Ovary (tissue), 9 donors: ENCODE data around the gene ATP13A3. TPM values are rescaled to one million over a fixed set of nuclear protein-coding genes. Genes with fewer than 3 reads are reported as not detected.
"Not testable (repeated sequence)": the region's sequence is repeated elsewhere in the genome, so short reads cannot be mapped to it uniquely, and the experiment has no call there.

Source experiments
- DNase-seq, 5 donors: peaks; one replicate each; pipeline ENCODE4 v3.0.0-alpha.2; 2019 to 2020
- H3K27ac ChIP-seq, 2 donors: fragments of 200-600 bp; one replicate each; pipeline versions ENCODE4 v1.5.1 to v1.8.0; 2019 to 2022
- H3K27me3 ChIP-seq: fragments of 200-600 bp; one replicate; pipeline ENCODE4 v1.8.0; 2022
- H3K36me3 ChIP-seq: fragments of 200-600 bp; sonication (generic); one replicate; pipeline ENCODE4 v1.5.1; 2019
- H3K4me1 ChIP-seq: one replicate; pipeline ENCODE4 v1.8.1; 2013; ENCODE audit warnings: mild to moderate bottlenecking, moderate library complexity; ENCODE audit not compliant: insufficient read depth
- H3K4me3 ChIP-seq: fragments of 200-600 bp; sonication (generic); one replicate; pipeline ENCODE4 v1.5.1; 2017
- H3K9me3 ChIP-seq, 2 donors: fragments of 200-600 bp in 1 of 2; sonication (generic) in 1 of 2; one replicate each; pipeline versions ENCODE4 v1.5.1 to v1.8.1; 2013 to 2019; ENCODE audit warnings: mild to moderate bottlenecking in 1 of 2, moderate library complexity in 1 of 2
- CTCF ChIP-seq, 3 donors: fragments of 450-650 bp in 2 of 3; fragments of 200-600 bp in 1 of 3; IDR thresholded peaks; one replicate each; pipeline versions ENCODE4 v1.5.1 to v1.8.0; 2016 to 2022; ENCODE audit warnings: antibody characterized with exemption in 3 of 3, mild to moderate bottlenecking in 1 of 3
- EP300 ChIP-seq: sonication (generic); formaldehyde crosslinking; IDR thresholded peaks from one replicate; pipeline ENCODE4 v1.6.1; 2017; ENCODE audit warnings: antibody characterized with exemption
- POLR2A ChIP-seq: fragments of 450-650 bp; IDR thresholded peaks from one replicate; pipeline ENCODE4 v1.6.1; 2017; ENCODE audit warnings: antibody characterized with exemption, mild to moderate bottlenecking, moderate library complexity
- WGBS, 3 donors: extraction: QIAGEN DNeasy Blood & Tissue Kit in 1 of 3; methylation state at CpG; one replicate each; pipeline versions ENCODE4 v1.1.5 to v1.1.7; 2013 to 2017; 5-methylcytosine and 5-hydroxymethylcytosine counted together
- intact Hi-C, 4 donors: fragments of 100-400 bp; cut with DNase I; formaldehyde crosslinking; loops; one replicate each; pipeline versions ENCODE4 v1.11.0 to v1.15.1; 2022 to 2023
- polyA plus RNA-seq, 2 donors: library from polyadenylated mRNA; stranded (reverse); fragments of 200-250 nt in 1 of 2; fragments of 350-450 nt in 1 of 2; fragmentation: Illumina TruSeq in 1 of 2; extraction: RNeasy Lipid Tissue Mini Kit (QIAGEN cat#74804) in 1 of 2; gene quantifications; one replicate each; pipeline ENCODE4 v1.2.3, GENCODE V29; 2013 to 2014
- total RNA-seq, 7 donors: library from RNA; depleted of rRNA in 2 of 7; stranded (reverse); fragments of >200 nt in 2 of 7; fragmentation: NEBNext Ultra II Directional in 3 of 7; extraction: Animal tissue kit (Norgen Biotek cat#: 25700) in 3 of 7; gene quantifications; one replicate each; pipeline versions ENCODE4 v1.1.0 to v1.2.4, GENCODE V29; 2016 to 2023
- donor health status: DM: no; HTN: no; CAD: no; lungs with moderate emphysema.
- donor health status: DM: no; HTN: no; CAD: no.
- donor health status: Bipolar disorder and iron deficiency.
- donor health status: DM: yes; HTN: yes; CAD: no.
- donor health status: DM: no; HTN: no; CAD: no.
- donor health status: DM: yes; HTN: yes; CAD: no.

ATP13A3 gene
- total and polyA plus RNA-seq, 9 donors = 13.7 to 101 (median 52.4) TPM

GRCh38 chr3:194526164-194526563, 39.4 kb upstream of the ATP13A3 start:
- TF ChIP-seq EP300 (no peak), POLR2A (no peak), CTCF (IDR thresholded peaks at IDR 0.05) (no peak)
- Histone ChIP-seq H3K27me3 (no peaks in the 10 kb centered on the region), H3K4me1 (peaks cover 3% of the 10 kb centered on the region), H3K27ac (no peak overlapping the region), H3K4me3 (no peak overlapping the region), H3K9me3 (no peaks in the 10 kb centered on the region), H3K36me3 (no peaks in the 10 kb centered on the region)
- intact Hi-C loops = no loop called here
- no peak for DNase-seq
- WGBS, 3 donors = 89 to 97% (median 92%) methylated on average over 4 of the region's 4 CpGs

- Histone ChIP-seq H3K4me1 (peaks cover 3% of the 10 kb centered on the region), H3K27me3 (no peaks in the 10 kb centered on the region), H3K27ac (no peak overlapping the region), H3K36me3 (no peaks in the 10 kb centered on the region), H3K4me3 (no peak overlapping the region), H3K9me3 (no peaks in the 10 kb centered on the region)
- TF ChIP-seq POLR2A (no peak), CTCF (IDR thresholded peaks at IDR 0.05) (no peak), EP300 (no peak)
- no peak for DNase-seq
- intact Hi-C loops = no loop called here
- 35 to 47% (median 42%) methylated on average over 4 of the region's 4 CpGs for WGBS, 3 donors
Measured at GRCh38 chr3:194522579-194523046, 35.8 kb upstream of the ATP13A3 start.

GRCh38 chr3:194521510-194522260, 34.9 kb upstream of the ATP13A3 start:
- Histone ChIP-seq H3K27ac (no peak overlapping the region), H3K4me1 (peaks cover 3% of the 10 kb centered on the region), H3K36me3 (no peaks in the 10 kb centered on the region), H3K27me3 (no peaks in the 10 kb centered on the region), H3K9me3 (no peaks in the 10 kb centered on the region), H3K4me3 (no peak overlapping the region)
- TF ChIP-seq POLR2A = no peak
- TF ChIP-seq CTCF (IDR thresholded peaks at IDR 0.05) = no peak
- TF ChIP-seq EP300 = no peak
- intact Hi-C loops = no loop called here
- DNase-seq = no peak
- WGBS, 3 donors = 67 to 75% (median 71%) methylated on average over 2 of the region's 2 CpGs

GRCh38 chr3:194520682-194521162, 33.9 kb upstream of the ATP13A3 start:
- H3K36me3 ChIP-seq, H3K4me3 ChIP-seq, DNase-seq, H3K9me3 ChIP-seq, intact Hi-C loops, H3K4me1 ChIP-seq, H3K27me3 ChIP-seq, H3K27ac ChIP-seq: not testable (repeated sequence)
- WGBS, 3 donors = 49 to 53% (median 53%) methylated on average over 8 of the region's 8 CpGs

- H3K27ac ChIP-seq, H3K27me3 ChIP-seq, H3K4me3 ChIP-seq, H3K4me1 ChIP-seq, DNase-seq, H3K36me3 ChIP-seq, H3K9me3 ChIP-seq, intact Hi-C loops: not testable (repeated sequence)
- WGBS, 3 donors = 81 to 96% (median 94%) methylated on average over 5 of the region's 5 CpGs
Measured at GRCh38 chr3:194520201-194520600, 33.4 kb upstream of the ATP13A3 start.
